22Rv1 (cell line): ENCODE results near the gene PRDM11.

ENCODE experiments used
- H3K27ac ChIP-seq: fragments of 450-650 bp; 2 replicates; pipeline ENCODE4 v1.5.1; 2017
- CTCF ChIP-seq: fragments of 450-650 bp; IDR thresholded peaks from 2 replicates; pipeline ENCODE4 v1.5.1; 2017; ENCODE audit warnings: mild to moderate bottlenecking
- ZFX ChIP-seq: fragments of 450-650 bp; IDR thresholded peaks from 2 replicates; pipeline ENCODE4 v1.6.1; 2017; ENCODE audit warnings: antibody characterized with exemption, borderline replicate concordance

PRDM11 gene

GRCh38 chr11:45219411-45219810 lies 73.0 kb downstream of the PRDM11 start:
- TF ChIP-seq CTCF, result no peak
- no peak for TF ChIP-seq ZFX

GRCh38 chr11:45223496-45223895 lies 77.1 kb downstream of the PRDM11 start:
- no peak overlapping the region for H3K27ac ChIP-seq
- TF ChIP-seq CTCF, result no peak
- no peak for TF ChIP-seq ZFX

More at GRCh38 chr11:45219411-45219810, 73.0 kb downstream of the PRDM11 start:
- H3K27ac ChIP-seq, result no peak overlapping the region

GRCh38 chr11:45224766-45225165 lies 78.3 kb downstream of the PRDM11 start:
- no peak overlapping the region for H3K27ac ChIP-seq
- TF ChIP-seq CTCF, result no peak
- TF ChIP-seq ZFX, result no peak

GRCh38 chr11:45225277-45225676 lies 78.8 kb downstream of the PRDM11 start:
- TF ChIP-seq CTCF (no peak), ZFX (no peak)
- no peak overlapping the region for H3K27ac ChIP-seq

GRCh38 chr11:45225961-45226871 lies 79.8 kb downstream of the PRDM11 start:
- no peak for TF ChIP-seq CTCF
- no peak for TF ChIP-seq ZFX
- no peak overlapping the region for H3K27ac ChIP-seq

GRCh38 chr11:45226901-45227300 lies 80.5 kb downstream of the PRDM11 start:
- TF ChIP-seq ZFX (no peak), CTCF (no peak)
- no peak overlapping the region for H3K27ac ChIP-seq

- no peak for TF ChIP-seq ZFX
- no peak for TF ChIP-seq CTCF
- no peak overlapping the region for H3K27ac ChIP-seq
These were observed 81.4 kb downstream of the PRDM11 start for GRCh38 chr11:45227836-45228235.
